Measurements from ENCODE around the gene MARS1.
A peak's percentile ranks its signal among the peaks of the same experiment; 100 is the strongest.

Gene MARS1

DNA sequence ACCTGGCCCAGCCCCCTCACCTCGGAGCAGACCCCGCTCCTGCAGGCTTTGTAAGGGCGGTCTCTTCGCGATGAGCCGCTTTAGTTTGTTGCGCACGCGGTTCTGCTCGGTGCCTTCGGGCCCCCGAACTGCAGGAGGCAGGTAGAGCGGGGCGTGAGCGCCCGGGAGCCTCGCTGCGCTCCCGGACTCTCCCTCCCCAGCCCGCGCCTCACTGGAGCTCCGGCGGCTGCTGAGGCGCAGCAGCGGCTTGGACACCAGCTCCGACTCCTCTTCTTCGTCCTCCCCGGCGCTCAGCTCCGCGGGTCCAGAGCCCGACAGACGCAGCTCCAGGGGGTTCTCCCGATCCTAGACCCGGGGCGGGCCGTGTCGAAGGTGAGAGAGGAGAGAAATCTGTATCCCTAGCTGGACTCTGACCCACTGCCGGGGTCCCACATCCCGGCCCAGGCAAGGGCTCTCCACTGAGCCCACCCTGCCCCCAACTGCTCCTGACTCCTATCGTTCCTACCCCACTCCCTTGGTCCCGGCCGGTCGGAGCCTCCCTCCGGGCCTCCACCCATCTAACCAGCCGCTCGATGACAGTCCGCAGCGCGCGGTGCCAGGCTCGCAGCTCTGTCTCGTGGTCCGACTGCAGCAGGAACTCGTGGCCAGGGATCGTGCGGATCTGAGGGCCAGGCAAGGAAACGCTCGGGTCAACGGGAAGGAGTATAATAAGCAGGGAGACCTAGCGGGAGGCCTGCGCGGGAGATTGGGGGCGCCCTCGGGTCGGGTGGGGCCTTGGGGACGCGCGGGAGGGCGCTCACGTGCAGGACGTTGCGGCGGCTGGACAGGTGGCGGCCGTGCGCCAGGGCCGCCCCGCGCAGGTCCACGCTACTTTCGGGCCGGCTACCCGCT is 12.4 kb upstream of the MARS1 start:
- TF ChIP-seq POLR2A (IDR thresholded peaks at IDR 0.05; ENCODE audit: low read depth, low read length) = no peak
- TF ChIP-seq TAF1 (IDR thresholded peaks at IDR 0.05; ENCODE audit: borderline replicate concordance, low read depth, low read length) = no peak
- no peak for TF ChIP-seq POLR2AphosphoS5 (IDR thresholded peaks at IDR 0.05; ENCODE audit: low read depth, low read length)
- FAIRE-seq = no peak
- DNase-seq (ENCODE audit: insufficient read length) = no peak

DNA sequence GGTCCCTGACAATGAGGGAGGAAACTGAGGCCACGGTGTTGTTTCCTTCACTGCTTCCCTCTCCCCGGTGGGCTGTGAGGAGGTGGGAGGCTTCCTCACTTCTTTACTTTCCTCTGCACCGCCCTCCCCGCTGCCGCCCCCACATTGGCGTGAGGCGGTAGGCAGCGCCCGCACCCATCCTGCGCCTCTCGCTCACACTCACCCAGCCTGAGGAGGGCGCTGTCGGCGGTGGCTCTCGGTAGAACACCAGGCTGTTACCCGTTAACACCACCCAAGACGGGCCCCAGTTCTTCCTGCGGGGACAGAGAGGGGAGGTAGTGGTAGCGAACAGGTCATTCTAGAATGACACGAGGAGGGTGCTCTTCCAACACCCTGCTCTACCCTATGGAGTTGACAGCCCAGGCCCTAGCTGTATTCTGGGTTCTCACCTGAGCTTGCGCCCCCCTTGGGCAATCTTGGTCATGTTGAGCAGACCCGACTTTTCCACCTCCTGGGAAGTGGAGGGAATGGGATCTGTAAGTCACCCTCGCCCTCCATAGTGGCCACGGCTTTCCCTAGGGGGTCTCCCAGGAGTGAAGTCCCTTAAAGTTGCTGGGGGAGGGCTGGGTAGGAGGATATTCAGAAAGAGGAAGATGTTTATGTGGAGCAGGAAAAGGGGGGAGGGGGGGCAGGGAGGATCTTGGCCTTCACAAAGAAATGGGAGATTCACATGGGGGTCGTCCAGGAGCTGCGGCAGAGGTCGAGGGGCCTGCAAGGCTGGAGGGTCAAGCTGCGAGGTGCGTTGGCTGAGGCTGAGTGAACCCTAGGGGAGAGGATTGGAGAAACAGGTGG is 11.5 kb upstream of the MARS1 start:
- TF ChIP-seq TAF1 (IDR thresholded peaks at IDR 0.05; ENCODE audit: borderline replicate concordance, low read depth, low read length) = no peak
- TF ChIP-seq POLR2AphosphoS5 (IDR thresholded peaks at IDR 0.05; ENCODE audit: low read depth, low read length) = peak; percentile 45; the same call in 1 of the 2 replicates
- TF ChIP-seq POLR2A (IDR thresholded peaks at IDR 0.05; ENCODE audit: low read depth, low read length) = peak; percentile 54
- peak; percentile 83 for DNase-seq (ENCODE audit: insufficient read length)
- peak; percentile 99 for FAIRE-seq

DNA sequence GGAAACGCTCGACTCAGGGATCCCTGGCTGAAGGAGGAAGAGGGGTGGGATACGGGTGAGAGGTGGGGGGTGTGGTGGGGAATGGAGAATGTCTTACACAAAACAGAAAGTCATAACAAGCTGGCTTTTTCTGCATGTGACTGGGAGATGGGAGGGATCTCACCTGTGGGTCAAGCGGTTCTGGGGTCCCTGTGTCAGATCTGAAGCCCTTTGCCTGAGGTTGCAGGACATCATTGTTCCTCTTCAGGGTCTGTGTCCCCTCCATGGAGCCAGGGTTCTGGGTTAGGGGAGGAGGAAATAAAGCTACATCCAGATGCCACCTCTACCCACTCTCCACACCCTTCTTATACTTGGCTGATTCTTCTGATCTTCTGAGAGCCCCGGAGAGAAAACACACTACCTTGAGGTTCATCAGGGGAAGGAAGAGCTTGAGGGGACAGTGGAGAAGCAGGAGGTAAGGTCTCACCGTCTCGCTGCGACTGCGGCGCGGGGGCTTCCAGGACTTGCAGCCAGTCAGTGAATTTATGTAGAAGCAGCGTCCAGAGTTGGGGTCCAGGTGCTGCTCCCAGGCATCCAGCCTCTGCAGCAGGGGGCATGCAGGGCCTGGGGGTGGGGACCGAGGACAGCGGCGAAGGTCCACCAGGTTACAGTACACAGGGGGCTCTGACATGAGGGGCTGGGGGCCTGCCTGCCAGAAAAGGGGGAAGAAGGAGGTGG is 10.7 kb upstream of the MARS1 start:
- DNase-seq (ENCODE audit: insufficient read length) (no peak), FAIRE-seq (peak; percentile 58)
- TF ChIP-seq POLR2A (IDR thresholded peaks at IDR 0.05; ENCODE audit: low read depth, low read length) (no peak), TAF1 (IDR thresholded peaks at IDR 0.05; ENCODE audit: borderline replicate concordance, low read depth, low read length) (no peak), POLR2AphosphoS5 (IDR thresholded peaks at IDR 0.05; ENCODE audit: low read depth, low read length) (no peak)

DNA sequence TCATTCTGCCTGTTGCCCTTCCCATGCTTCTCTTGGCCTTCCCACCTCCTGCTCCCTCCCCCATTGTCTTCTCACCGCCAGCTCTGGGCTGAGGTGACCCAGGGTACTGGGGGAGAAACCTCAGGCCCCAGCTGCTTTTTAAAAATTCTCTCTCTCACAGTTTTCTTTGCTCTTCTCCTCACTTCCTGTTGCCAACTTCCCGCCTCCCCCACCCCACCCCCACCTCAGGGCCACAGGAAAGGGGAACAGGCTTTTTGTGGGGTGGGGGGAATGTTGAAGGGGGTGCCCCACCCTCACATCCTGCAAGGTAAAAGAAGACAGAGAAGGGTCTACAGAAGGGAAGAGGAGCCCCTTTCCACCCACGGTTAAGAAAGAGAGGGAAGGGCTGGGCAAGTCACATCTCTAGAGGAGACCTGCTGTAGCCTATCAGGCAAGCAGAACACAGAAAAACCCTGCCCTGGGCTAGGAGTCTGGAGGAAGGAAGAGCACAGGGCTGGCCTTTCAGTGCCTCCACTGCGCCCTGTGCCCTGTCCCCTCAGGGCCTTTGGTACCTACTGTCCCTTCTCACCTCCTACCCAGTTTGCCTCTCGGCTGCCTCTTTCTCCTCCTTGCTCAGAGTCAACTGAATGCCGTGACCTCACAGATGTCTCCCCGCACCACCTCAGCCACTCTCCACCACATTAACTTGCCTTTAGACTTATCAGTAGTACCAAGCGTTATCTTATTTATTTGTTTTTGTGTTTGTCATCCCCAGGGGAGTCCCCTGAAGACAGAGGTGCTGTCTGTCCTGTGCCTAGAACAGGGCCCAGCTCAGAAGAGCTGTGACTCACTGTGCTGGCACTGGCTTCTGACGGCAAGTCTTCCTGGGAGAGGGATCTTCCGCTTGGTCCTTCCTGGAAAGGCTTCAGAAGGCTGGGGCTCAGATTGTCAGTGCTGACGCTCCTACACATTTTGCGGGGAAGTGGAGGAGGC is 9.9 kb upstream of the MARS1 start:
- peak; percentile 55 for DNase-seq (ENCODE audit: insufficient read length)
- FAIRE-seq = peak; percentile 89
- TF ChIP-seq POLR2A (IDR thresholded peaks at IDR 0.05; ENCODE audit: low read depth, low read length) (peak; percentile 58; the same call in 1 of the 2 replicates), TAF1 (IDR thresholded peaks at IDR 0.05; ENCODE audit: borderline replicate concordance, low read depth, low read length) (no peak), POLR2AphosphoS5 (IDR thresholded peaks at IDR 0.05; ENCODE audit: low read depth, low read length) (peak; percentile 78)

DNA sequence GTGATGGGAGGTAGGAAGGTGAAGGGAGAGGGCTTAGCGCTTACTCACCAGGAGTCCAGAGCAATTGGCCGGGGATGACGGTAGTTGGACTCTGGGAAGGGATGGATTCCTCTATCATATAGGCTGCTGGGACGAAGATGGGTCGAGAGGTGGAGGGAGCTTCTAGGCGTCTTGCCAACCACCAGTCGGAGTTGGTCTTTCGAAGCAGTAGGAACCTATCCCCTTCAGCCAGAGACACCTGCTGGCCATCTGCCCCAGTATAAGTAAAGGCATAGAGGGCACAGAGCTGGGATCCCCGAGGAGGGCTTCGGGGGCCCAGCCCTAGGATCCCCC is 8.9 kb upstream of the MARS1 start:
- peak; percentile 78 for FAIRE-seq
- no peak for DNase-seq (ENCODE audit: insufficient read length)
- TF ChIP-seq POLR2AphosphoS5 (IDR thresholded peaks at IDR 0.05; ENCODE audit: low read depth, low read length) (no peak), POLR2A (IDR thresholded peaks at IDR 0.05; ENCODE audit: low read depth, low read length) (no peak), TAF1 (IDR thresholded peaks at IDR 0.05; ENCODE audit: borderline replicate concordance, low read depth, low read length) (no peak)

DNA sequence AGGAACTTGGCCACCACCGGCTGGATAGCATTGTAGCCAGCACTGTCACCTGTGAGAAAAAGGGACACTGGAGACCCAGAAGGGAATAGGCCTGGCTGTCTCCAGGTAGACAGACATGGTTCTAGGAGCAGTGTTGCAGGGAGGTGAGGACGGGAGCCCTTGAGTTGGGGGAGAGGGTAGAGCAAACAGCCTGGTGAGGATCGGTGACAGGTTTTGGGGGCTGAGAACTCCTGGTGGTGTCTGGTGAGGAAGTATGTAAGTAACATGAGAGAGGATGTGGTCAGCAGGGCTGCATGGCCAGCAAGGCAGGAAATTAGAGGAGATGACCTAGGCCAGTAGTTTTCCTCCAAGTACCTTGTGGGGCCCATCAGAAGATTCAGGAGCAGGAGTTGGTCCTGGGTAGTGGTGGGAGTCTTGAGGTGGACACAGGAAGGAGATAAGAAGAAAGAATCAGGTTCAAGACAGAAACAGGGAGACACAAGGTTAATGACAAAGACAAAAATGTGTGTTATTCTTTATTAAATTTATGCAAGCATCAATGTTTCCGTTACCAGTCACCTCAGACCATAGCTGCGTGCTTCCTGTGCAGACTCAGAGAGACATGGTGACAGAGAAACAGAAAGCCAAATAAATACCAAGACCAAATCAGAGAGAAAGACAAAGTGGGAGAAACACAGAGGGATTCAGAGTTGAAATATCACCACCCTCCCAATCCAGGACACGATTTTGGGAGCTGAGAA is 8.3 kb upstream of the MARS1 start, which contains the start of gene ARHGAP9:
Gene ARHGAP9, minus strand, starts transcription at position 491 of the 740 bp plus-strand sequence. Its CDS starts 460 bp downstream, at position 31.
- FAIRE-seq = peak; percentile 88
- no peak for DNase-seq (ENCODE audit: insufficient read length)
- TF ChIP-seq TAF1 (IDR thresholded peaks at IDR 0.05; ENCODE audit: borderline replicate concordance, low read depth, low read length) = no peak
- peak; percentile 58 for TF ChIP-seq POLR2A (IDR thresholded peaks at IDR 0.05; ENCODE audit: low read depth, low read length)

DNA sequence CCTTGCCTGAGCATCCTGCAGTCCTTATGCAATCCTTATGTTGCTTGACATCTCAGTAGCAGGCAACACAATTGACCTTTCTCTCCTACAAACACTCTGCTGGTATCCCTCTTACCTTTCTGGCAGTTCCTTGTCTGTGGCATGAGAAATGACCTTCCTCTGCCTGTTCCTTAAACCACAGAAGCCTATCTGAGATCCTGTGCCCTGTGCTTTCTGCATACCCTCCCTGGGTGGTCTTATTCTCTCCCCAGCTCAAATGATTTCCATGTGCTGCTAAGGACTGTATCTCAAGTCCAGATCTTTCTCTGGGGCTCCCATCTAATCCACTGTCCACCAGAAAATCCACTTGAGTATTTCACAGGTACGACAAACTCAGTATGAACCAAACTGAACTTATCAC is 6.2 kb upstream of the MARS1 start:
- TF ChIP-seq POLR2AphosphoS5 (IDR thresholded peaks at IDR 0.05; ENCODE audit: low read depth, low read length) (no peak), POLR2A (IDR thresholded peaks at IDR 0.05; ENCODE audit: low read depth, low read length) (no peak)
- DNase-seq (ENCODE audit: insufficient read length) (no peak), FAIRE-seq (no peak)

DNA sequence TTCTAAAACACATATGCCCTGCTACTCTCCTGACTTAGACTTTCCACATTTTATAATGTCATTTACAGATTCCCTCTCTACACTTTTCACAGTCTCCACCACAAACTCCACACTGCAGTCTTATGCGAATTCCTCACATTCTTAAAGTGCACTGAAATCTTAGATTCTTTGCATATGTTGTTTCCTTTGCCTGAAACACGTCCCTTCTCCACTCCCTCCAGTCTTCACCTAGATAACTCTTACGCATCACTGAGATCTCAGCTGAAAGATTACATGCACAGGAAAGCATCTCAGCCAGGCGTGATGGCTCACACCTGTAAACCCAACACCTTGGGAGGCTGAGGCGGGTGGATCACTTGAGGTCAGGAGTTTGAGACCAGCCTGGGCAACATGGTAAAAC is 4.4 kb upstream of the MARS1 start:
- no peak for FAIRE-seq
- TF ChIP-seq POLR2A (IDR thresholded peaks at IDR 0.05; ENCODE audit: low read depth, low read length) (no peak), POLR2AphosphoS5 (IDR thresholded peaks at IDR 0.05; ENCODE audit: low read depth, low read length) (no peak), TAF1 (IDR thresholded peaks at IDR 0.05; ENCODE audit: borderline replicate concordance, low read depth, low read length) (no peak)
- DNase-seq (ENCODE audit: insufficient read length) = no peak

DNA sequence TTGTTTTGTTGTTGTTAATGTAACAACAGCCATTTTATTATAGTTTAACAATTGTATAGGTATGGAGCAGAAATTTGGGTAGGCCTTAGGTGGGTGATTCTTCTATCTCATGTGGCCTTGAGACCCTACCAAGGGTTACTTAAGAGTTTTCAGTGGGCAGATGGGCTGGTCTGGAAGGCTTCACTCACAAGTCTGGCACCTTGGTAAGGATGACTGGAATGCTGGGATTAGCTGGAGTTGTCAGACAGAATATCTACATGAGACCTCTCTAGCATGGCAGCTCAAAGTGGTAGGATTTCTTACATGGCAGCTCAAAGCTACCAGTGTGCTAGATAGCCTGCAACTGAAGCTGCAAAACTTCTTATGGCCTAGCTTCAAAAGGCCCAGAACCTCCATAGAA is 2.2 kb upstream of the MARS1 start:
- DNase-seq (ENCODE audit: insufficient read length) (no peak), FAIRE-seq (no peak)
- TF ChIP-seq POLR2A (IDR thresholded peaks at IDR 0.05; ENCODE audit: low read depth, low read length) (no peak), POLR2AphosphoS5 (IDR thresholded peaks at IDR 0.05; ENCODE audit: low read depth, low read length) (no peak), TAF1 (IDR thresholded peaks at IDR 0.05; ENCODE audit: borderline replicate concordance, low read depth, low read length) (no peak)
